Measurements from ENCODE around the gene MED29.

Gene MED29

DNA sequence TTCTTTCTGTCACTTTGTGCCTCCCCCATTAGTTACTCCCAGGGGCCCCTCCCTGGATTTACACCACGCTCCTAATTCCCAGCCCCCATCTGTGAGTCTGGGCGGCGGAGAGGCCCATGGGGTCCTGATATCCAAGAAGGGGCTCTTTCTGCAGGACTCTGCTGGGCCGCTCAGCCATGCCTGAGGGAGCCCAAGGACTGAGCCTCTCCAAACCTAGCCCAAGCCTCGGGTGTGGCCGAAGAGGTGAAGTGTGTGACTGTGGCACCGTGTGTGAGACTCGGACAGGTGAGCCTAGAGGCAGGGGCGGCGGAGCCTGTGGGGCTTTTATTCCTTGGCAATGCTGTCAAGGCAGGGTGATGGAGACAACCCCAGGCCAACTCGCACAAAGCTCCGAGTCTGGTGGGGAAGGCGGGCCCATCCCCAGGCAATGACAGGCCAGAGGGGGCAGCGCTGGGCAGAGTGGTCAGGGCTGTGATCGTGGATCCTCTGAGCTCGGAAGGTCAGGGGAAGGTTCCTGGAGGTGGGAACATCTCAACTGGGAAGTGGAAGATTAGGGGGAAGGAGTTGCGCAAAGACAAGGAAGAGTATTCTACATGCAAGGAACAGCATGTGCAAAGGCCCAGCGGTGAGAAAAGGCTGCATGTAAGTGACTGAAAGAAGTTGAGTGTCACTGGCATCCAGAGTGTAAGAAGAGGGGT is 22.9 kb downstream of the MED29 start:
- peak; percentile 49 for DNase-seq (ENCODE audit: low read depth)
- Histone ChIP-seq H3K9ac (ENCODE audit: low read length) (peak overlapping the region; percentile 98), H3K9me3 (ENCODE audit: control insufficient read depth, low read length) (no peaks in the 10 kb centered on the region), H3K4me1 (ENCODE audit: control insufficient read depth, insufficient read depth, low read length) (peaks cover 39% of the 10 kb centered on the region), H3K36me3 (ENCODE audit: control insufficient read depth, insufficient read depth, low read length, severe bottlenecking) (peaks cover 7% of the 10 kb centered on the region), H3K27me3 (replicated peaks; ENCODE audit: control insufficient read depth, insufficient read depth, low read length) (no peaks in the 10 kb centered on the region), H3K4me3 (ENCODE audit: low read length) (peak overlapping the region; percentile 93)

GRCh38 chr19:39415111-39416046 is 24.2 kb downstream of the MED29 start:
- H3K4me1 ChIP-seq (ENCODE audit: control insufficient read depth, insufficient read depth, low read length), result peaks cover 36% of the 10 kb centered on the region
- no peaks in the 10 kb centered on the region for H3K9me3 ChIP-seq (ENCODE audit: control insufficient read depth, low read length)
- peaks cover 12% of the 10 kb centered on the region for H3K36me3 ChIP-seq (ENCODE audit: control insufficient read depth, insufficient read depth, low read length, severe bottlenecking)
- H3K27me3 ChIP-seq (replicated peaks; ENCODE audit: control insufficient read depth, insufficient read depth, low read length), result no peaks in the 10 kb centered on the region
- H3K9ac ChIP-seq (ENCODE audit: low read length), result peak overlapping the region; percentile 98
- peak overlapping the region; percentile 93 for H3K4me3 ChIP-seq (ENCODE audit: low read length)
- DNase-seq (ENCODE audit: low read depth), result no peak

DNA sequence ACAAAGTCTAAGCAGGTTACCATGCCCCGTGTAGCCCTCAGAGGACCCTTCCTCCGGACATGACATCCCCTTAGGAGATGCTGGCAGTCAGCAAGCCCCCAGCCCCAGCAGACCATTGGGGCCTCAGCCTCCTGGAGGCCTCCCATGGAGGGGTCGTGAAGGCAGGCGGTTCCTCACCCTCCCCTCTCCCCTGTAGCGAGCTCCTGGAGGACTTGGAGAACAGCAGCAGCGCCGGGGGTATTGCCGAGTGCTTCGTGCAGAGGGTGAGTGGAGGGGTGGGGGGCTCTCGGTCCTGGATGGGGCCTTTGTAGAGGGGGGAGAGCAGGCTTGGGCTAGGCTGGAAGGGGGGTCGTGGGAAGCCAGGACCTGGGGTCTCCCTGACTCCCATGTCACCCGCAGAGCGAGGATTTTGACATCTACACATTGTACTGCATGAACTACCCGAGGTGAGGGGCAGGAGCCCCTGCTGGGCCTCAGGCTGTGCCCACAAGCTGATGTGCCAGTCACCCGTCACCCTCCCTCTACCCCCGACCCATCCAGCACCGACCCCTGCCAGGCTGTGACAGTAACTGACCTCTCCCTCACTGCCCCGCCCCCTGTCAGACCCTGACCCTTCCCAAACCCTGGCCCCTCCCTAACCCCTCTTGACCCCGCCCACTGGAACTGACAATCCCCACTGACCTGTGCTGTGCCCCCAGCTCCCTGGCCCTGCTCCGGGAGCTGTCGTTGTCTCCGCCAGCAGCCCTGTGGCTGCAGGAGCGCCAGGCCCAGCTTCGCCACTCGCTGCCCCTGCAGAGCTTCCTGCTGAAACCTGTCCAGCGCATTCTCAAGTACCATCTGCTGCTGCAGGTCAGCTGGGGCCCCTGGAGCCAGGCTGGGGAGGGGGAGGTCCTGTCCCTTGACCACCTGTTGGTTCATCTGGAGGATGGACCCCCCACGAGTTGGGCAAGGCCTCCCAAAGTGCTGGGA is 25.3 kb downstream of the MED29 start:
- Histone ChIP-seq H3K36me3 (ENCODE audit: control insufficient read depth, insufficient read depth, low read length, severe bottlenecking) (peaks cover 17% of the 10 kb centered on the region), H3K4me1 (ENCODE audit: control insufficient read depth, insufficient read depth, low read length) (peaks cover 25% of the 10 kb centered on the region), H3K27me3 (replicated peaks; ENCODE audit: control insufficient read depth, insufficient read depth, low read length) (no peaks in the 10 kb centered on the region), H3K9me3 (ENCODE audit: control insufficient read depth, low read length) (no peaks in the 10 kb centered on the region), H3K9ac (ENCODE audit: low read length) (peak overlapping the region; percentile 98), H3K4me3 (ENCODE audit: low read length) (no peak overlapping the region)
- no peak for DNase-seq (ENCODE audit: low read depth)

GRCh38 chr19:39417463-39418181 is 26.4 kb downstream of the MED29 start:
- Histone ChIP-seq H3K9me3 (ENCODE audit: control insufficient read depth, low read length) (no peaks in the 10 kb centered on the region), H3K4me1 (ENCODE audit: control insufficient read depth, insufficient read depth, low read length) (peaks cover 23% of the 10 kb centered on the region), H3K9ac (ENCODE audit: low read length) (no peak overlapping the region), H3K4me3 (ENCODE audit: low read length) (no peak overlapping the region), H3K27me3 (replicated peaks; ENCODE audit: control insufficient read depth, insufficient read depth, low read length) (no peaks in the 10 kb centered on the region), H3K36me3 (ENCODE audit: control insufficient read depth, insufficient read depth, low read length, severe bottlenecking) (peaks cover 23% of the 10 kb centered on the region)
- DNase-seq (ENCODE audit: low read depth), result no peak

GRCh38 chr19:39419003-39419402 is 27.8 kb downstream of the MED29 start:
- DNase-seq (ENCODE audit: low read depth), result no peak
- no peak overlapping the region for H3K9ac ChIP-seq (ENCODE audit: low read length)
- peaks cover 20% of the 10 kb centered on the region for H3K4me1 ChIP-seq (ENCODE audit: control insufficient read depth, insufficient read depth, low read length)
- H3K4me3 ChIP-seq (ENCODE audit: low read length), result no peak overlapping the region
- H3K9me3 ChIP-seq (ENCODE audit: control insufficient read depth, low read length), result no peaks in the 10 kb centered on the region
- no peaks in the 10 kb centered on the region for H3K27me3 ChIP-seq (replicated peaks; ENCODE audit: control insufficient read depth, insufficient read depth, low read length)
- H3K36me3 ChIP-seq (ENCODE audit: control insufficient read depth, insufficient read depth, low read length, severe bottlenecking), result peaks cover 31% of the 10 kb centered on the region

GRCh38 chr19:39420769-39421168 is 29.6 kb downstream of the MED29 start:
- DNase-seq (ENCODE audit: low read depth), result no peak
- H3K9ac ChIP-seq (ENCODE audit: low read length), result no peak overlapping the region
- peaks cover 3% of the 10 kb centered on the region for H3K4me1 ChIP-seq (ENCODE audit: control insufficient read depth, insufficient read depth, low read length)
- H3K4me3 ChIP-seq (ENCODE audit: low read length), result no peak overlapping the region
- H3K27me3 ChIP-seq (replicated peaks; ENCODE audit: control insufficient read depth, insufficient read depth, low read length), result no peaks in the 10 kb centered on the region
- H3K36me3 ChIP-seq (ENCODE audit: control insufficient read depth, insufficient read depth, low read length, severe bottlenecking), result peaks cover 39% of the 10 kb centered on the region
- no peaks in the 10 kb centered on the region for H3K9me3 ChIP-seq (ENCODE audit: control insufficient read depth, low read length)

DNA sequence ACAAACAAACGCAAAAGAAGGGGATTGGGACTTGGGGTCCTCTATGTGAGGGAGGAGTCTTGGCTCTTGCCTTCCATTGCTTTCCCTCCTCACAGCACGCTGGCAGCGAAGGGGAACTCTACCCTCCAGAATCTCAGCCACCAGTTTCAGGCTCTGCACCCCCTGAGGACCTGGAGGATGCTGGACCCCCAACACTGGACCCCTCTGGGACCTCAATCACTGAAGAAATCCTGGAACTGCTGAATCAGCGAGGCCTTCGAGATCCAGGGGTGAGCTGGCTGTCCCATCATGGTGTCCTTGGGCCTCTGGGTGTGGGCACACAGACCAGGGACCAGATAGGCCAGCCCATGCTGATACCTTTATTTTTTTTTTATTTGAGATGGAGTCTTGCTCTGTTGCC is 30.8 kb downstream of the MED29 start:
- H3K9me3 ChIP-seq (ENCODE audit: control insufficient read depth, low read length), result no peaks in the 10 kb centered on the region
- no peaks in the 10 kb centered on the region for H3K27me3 ChIP-seq (replicated peaks; ENCODE audit: control insufficient read depth, insufficient read depth, low read length)
- H3K36me3 ChIP-seq (ENCODE audit: control insufficient read depth, insufficient read depth, low read length, severe bottlenecking), result peaks cover 39% of the 10 kb centered on the region
- no peak overlapping the region for H3K4me3 ChIP-seq (ENCODE audit: low read length)
- H3K9ac ChIP-seq (ENCODE audit: low read length), result no peak overlapping the region
- DNase-seq (ENCODE audit: low read depth), result no peak
- H3K4me1 ChIP-seq (ENCODE audit: control insufficient read depth, insufficient read depth, low read length), result no peaks in the 10 kb centered on the region

DNA sequence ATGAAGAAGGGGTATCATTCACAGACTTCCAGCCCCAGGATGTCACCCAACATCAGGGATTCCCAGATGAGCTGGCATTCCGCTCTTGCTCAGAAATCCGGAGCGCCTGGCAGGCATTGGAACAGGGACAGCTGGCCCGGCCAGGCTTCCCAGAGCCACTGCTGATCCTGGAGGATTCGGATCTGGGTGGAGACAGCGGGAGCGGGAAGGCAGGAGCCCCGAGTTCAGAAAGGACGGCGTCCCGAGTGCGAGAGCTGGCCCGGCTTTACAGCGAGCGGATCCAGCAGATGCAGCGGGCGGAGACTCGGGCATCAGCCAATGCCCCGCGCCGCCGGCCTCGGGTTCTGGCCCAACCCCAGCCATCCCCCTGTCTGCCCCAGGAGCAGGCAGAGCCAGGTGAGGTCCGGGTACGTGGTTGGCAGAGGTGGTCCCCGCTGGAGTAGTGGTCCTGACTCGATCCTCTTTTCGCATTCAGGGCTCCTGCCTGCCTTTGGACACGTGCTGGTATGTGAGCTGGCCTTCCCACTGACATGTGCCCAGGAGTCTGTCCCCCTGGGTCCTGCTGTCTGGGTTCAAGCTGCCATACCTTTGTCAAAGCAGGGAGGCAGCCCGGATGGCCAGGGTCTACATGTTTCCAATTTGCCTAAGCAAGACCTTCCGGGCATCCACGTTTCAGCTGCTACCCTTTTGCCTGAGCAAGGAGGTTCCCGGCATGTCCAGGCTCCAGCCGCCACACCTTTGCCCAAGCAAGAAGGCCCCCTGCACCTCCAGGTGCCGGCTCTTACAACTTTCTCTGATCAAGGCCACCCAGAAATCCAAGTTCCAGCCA is 32.3 kb downstream of the MED29 start:
- Histone ChIP-seq H3K36me3 (ENCODE audit: control insufficient read depth, insufficient read depth, low read length, severe bottlenecking) (peaks cover 38% of the 10 kb centered on the region), H3K4me1 (ENCODE audit: control insufficient read depth, insufficient read depth, low read length) (peaks cover 7% of the 10 kb centered on the region), H3K4me3 (ENCODE audit: low read length) (no peak overlapping the region), H3K27me3 (replicated peaks; ENCODE audit: control insufficient read depth, insufficient read depth, low read length) (no peaks in the 10 kb centered on the region), H3K9ac (ENCODE audit: low read length) (no peak overlapping the region), H3K9me3 (ENCODE audit: control insufficient read depth, low read length) (no peaks in the 10 kb centered on the region)
- no peak for DNase-seq (ENCODE audit: low read depth)

DNA sequence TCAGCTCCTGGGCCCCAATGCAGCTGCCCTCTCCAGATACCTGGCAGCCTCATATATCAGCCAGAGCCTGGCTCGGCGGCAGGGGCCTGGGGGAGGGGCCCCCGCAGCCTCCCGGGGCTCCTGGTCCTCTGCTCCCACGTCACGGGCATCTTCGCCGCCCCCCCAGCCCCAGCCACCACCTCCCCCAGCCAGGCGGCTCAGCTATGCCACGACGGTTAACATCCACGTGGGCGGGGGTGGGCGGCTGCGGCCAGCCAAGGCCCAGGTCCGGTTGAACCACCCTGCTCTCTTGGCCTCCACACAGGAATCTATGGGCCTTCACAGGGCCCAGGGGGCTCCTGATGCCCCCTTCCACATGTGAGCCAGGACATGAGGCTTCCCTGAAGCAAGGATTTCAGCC is 33.8 kb downstream of the MED29 start:
- H3K4me1 ChIP-seq (ENCODE audit: control insufficient read depth, insufficient read depth, low read length), result peaks cover 14% of the 10 kb centered on the region
- H3K9me3 ChIP-seq (ENCODE audit: control insufficient read depth, low read length), result no peaks in the 10 kb centered on the region
- no peak overlapping the region for H3K4me3 ChIP-seq (ENCODE audit: low read length)
- no peak for DNase-seq (ENCODE audit: low read depth)
- H3K27me3 ChIP-seq (replicated peaks; ENCODE audit: control insufficient read depth, insufficient read depth, low read length), result no peaks in the 10 kb centered on the region
- peaks cover 30% of the 10 kb centered on the region for H3K36me3 ChIP-seq (ENCODE audit: control insufficient read depth, insufficient read depth, low read length, severe bottlenecking)
- no peak overlapping the region for H3K9ac ChIP-seq (ENCODE audit: low read length)

GRCh38 chr19:39425744-39426143 is 34.6 kb downstream of the MED29 start:
- H3K4me1 ChIP-seq (ENCODE audit: control insufficient read depth, insufficient read depth, low read length), result peaks cover 14% of the 10 kb centered on the region
- H3K9me3 ChIP-seq (ENCODE audit: control insufficient read depth, low read length), result no peaks in the 10 kb centered on the region
- peaks cover 23% of the 10 kb centered on the region for H3K36me3 ChIP-seq (ENCODE audit: control insufficient read depth, insufficient read depth, low read length, severe bottlenecking)
- no peaks in the 10 kb centered on the region for H3K27me3 ChIP-seq (replicated peaks; ENCODE audit: control insufficient read depth, insufficient read depth, low read length)
- no peak overlapping the region for H3K9ac ChIP-seq (ENCODE audit: low read length)
- DNase-seq (ENCODE audit: low read depth), result no peak
- no peak overlapping the region for H3K4me3 ChIP-seq (ENCODE audit: low read length)

Measured in adipocyte (in vitro differentiated cells).